NCI-H2107 treated with DMSO at 0.1 percent for 48 hours (cell line): ENCODE data around the gene CBLC.

Experiments used
- DNase-seq: peaks from one replicate; lab custom pipeline; 2025; ENCODE audit not compliant: unreplicated experiment; lab: John Stamatoyannopoulos, UW

CBLC gene

GRCh38 chr19:44746616-44746945 is 31.1 kb upstream of the CBLC start:
- no peak for DNase-seq

- no peak for DNase-seq
Measured at GRCh38 chr19:44746946-44747738, 30.5 kb upstream of the CBLC start.

- no peak for DNase-seq
Measured at GRCh38 chr19:44747739-44748425, 29.8 kb upstream of the CBLC start.

- DNase-seq = no peak
Measured at GRCh38 chr19:44748426-44749254, 29.1 kb upstream of the CBLC start, which contains the start of gene BCL3. Gene BCL3, plus strand, starts transcription at chr19:44748708. Its CDS starts 83 bp downstream, at chr19:44748791.

GRCh38 chr19:44749292-44749691 is 28.4 kb upstream of the CBLC start:
- no peak for DNase-seq

- DNase-seq = no peak
Measured at GRCh38 chr19:44749994-44750393, 27.7 kb upstream of the CBLC start.

GRCh38 chr19:44752123-44752815 is 25.4 kb upstream of the CBLC start:
- no peak for DNase-seq

GRCh38 chr19:44752816-44753625 is 24.7 kb upstream of the CBLC start:
- peak; percentile 64 for DNase-seq

- no peak for DNase-seq
Measured at GRCh38 chr19:44753626-44753931, 24.1 kb upstream of the CBLC start.

GRCh38 chr19:44753932-44754749 is 23.5 kb upstream of the CBLC start:
- no peak for DNase-seq

GRCh38 chr19:44754750-44755080 is 23.0 kb upstream of the CBLC start:
- no peak for DNase-seq

- no peak for DNase-seq
Measured at GRCh38 chr19:44755219-44755618, 22.5 kb upstream of the CBLC start.

- DNase-seq = no peak
Measured at GRCh38 chr19:44756089-44756562, 21.6 kb upstream of the CBLC start.

- no peak for DNase-seq
Measured at GRCh38 chr19:44757057-44757734, 20.5 kb upstream of the CBLC start.

- no peak for DNase-seq
Measured at GRCh38 chr19:44757735-44758505, 19.8 kb upstream of the CBLC start.

GRCh38 chr19:44758596-44758995 is 19.1 kb upstream of the CBLC start:
- no peak for DNase-seq

- no peak for DNase-seq
Measured at GRCh38 chr19:44759083-44759804, 18.4 kb upstream of the CBLC start.

GRCh38 chr19:44762038-44762437 is 15.7 kb upstream of the CBLC start:
- DNase-seq = no peak
